ENCODE data around the gene BRINP1.

The BRINP1 gene

DNA sequence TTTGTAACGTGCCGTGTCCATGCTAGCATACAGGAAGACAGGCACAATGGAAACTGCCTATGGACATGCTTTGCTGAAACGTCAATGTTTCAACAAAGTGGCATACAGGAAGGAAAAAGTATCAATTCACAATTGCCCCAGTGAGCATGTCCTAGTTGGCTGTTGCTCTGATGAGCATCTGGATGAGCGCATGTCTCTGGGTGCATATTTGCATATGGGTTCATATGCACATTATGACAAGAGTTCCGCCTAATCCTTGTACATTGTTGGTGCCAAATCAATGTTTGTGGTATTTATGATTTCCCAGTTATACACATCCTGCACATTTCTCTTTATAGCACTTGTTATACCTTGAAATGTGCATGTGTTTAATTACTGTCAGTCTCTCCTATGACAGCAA is 58.5 kb downstream of the BRINP1 start:
- H3K14ac ChIP-seq (ENCODE audit: low read length): no peak overlapping the region
- no CpG with 5 or more reads among the region's 5 CpGs for WGBS (ENCODE audit: extremely low coverage, insufficient coverage, insufficient read length)
- H3K4me2 ChIP-seq (ENCODE audit: low read length): no peak overlapping the region
- H2AFZ ChIP-seq (ENCODE audit: insufficient read depth, low read length, poor library complexity): no peak overlapping the region
- no peak overlapping the region for H3K4ac ChIP-seq (ENCODE audit: low read depth, low read length)
- no peaks in the 10 kb centered on the region for H3K79me2 ChIP-seq (ENCODE audit: control insufficient read depth, insufficient read depth, low read length, poor library complexity)
- H2BK5ac ChIP-seq (ENCODE audit: low read depth, low read length, poor library complexity): no peak overlapping the region
- no peak overlapping the region for H4K8ac ChIP-seq (ENCODE audit: low read depth, low read length)
- no peak overlapping the region for H3K27ac ChIP-seq (ENCODE audit: low read depth, low read length)
- H3K9ac ChIP-seq (ENCODE audit: low read length): peak overlapping the region; percentile 27
- no peak for DNase-seq
- no peak overlapping the region for H2BK12ac ChIP-seq (ENCODE audit: low read length)
- no peaks in the 10 kb centered on the region for H3K79me1 ChIP-seq (ENCODE audit: low read length)
- H3K27me3 ChIP-seq (ENCODE audit: insufficient read depth, low read length): no peaks in the 10 kb centered on the region
- no peaks in the 10 kb centered on the region for H3K9me3 ChIP-seq (ENCODE audit: insufficient read depth, low read depth, low read length)
- H4K91ac ChIP-seq (ENCODE audit: low read depth, low read length): no peak overlapping the region
- H3K4me3 ChIP-seq (ENCODE audit: low read depth, low read length): no peak overlapping the region
- H3K18ac ChIP-seq (ENCODE audit: low read length): no peak overlapping the region
- H3K36me3 ChIP-seq (ENCODE audit: control insufficient read depth in 1 of 2, insufficient read depth in 2 of 2, low read length in 2 of 2): no peaks in the 10 kb centered on the region
- no peak overlapping the region for H3K23ac ChIP-seq (ENCODE audit: low read length)
- no peaks in the 10 kb centered on the region for H3K4me1 ChIP-seq (ENCODE audit: control insufficient read depth in 1 of 2, insufficient read depth in 2 of 2, low read length in 2 of 2)
- no peak overlapping the region for H4K12ac ChIP-seq (ENCODE audit: low read depth, low read length)
- no peak overlapping the region for H2AK5ac ChIP-seq (ENCODE audit: low read length)
- H2BK120ac ChIP-seq (ENCODE audit: insufficient read depth, low read length, poor library complexity): no peak overlapping the region

DNA sequence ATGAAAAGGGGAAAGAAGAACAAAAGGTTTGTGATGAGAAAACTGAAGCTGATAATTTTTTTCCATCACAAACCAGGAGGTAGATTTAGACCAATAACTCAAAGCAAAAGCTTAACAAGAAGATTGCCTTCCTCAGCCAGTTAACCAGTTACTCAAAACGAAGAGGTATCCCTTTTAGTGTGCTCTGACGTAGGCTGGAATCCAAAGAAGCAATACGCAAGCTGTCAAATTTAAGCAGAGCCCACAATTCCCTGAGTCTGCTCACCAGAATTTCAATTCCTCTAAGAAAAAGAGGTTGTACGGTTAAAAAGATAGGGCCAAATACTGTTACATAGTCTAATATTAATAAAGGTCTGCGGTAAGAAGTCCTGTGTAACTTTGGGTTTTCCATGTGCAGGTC is 61.8 kb downstream of the BRINP1 start:
- no peak overlapping the region for H2AK5ac ChIP-seq (ENCODE audit: low read length)
- H3K4ac ChIP-seq (ENCODE audit: low read depth, low read length): no peak overlapping the region
- no peaks in the 10 kb centered on the region for H3K27me3 ChIP-seq (ENCODE audit: insufficient read depth, low read length)
- no peak overlapping the region for H3K4me3 ChIP-seq (ENCODE audit: low read depth, low read length)
- no peak for DNase-seq
- no peak overlapping the region for H3K18ac ChIP-seq (ENCODE audit: low read length)
- WGBS (ENCODE audit: extremely low coverage, insufficient coverage, insufficient read length): no CpG with 5 or more reads among the region's 5 CpGs
- no peak overlapping the region for H3K14ac ChIP-seq (ENCODE audit: low read length)
- H3K23ac ChIP-seq (ENCODE audit: low read length): no peak overlapping the region
- no peak overlapping the region for H3K9ac ChIP-seq (ENCODE audit: low read length)
- no peak overlapping the region for H4K12ac ChIP-seq (ENCODE audit: low read depth, low read length)
- H3K79me2 ChIP-seq (ENCODE audit: control insufficient read depth, insufficient read depth, low read length, poor library complexity): no peaks in the 10 kb centered on the region
- no peak overlapping the region for H2AFZ ChIP-seq (ENCODE audit: insufficient read depth, low read length, poor library complexity)
- H3K36me3 ChIP-seq (ENCODE audit: control insufficient read depth in 1 of 2, insufficient read depth in 2 of 2, low read length in 2 of 2): no peaks in the 10 kb centered on the region
- H3K79me1 ChIP-seq (ENCODE audit: low read length): no peaks in the 10 kb centered on the region
- H2BK5ac ChIP-seq (ENCODE audit: low read depth, low read length, poor library complexity): no peak overlapping the region
- H2BK120ac ChIP-seq (ENCODE audit: insufficient read depth, low read length, poor library complexity): no peak overlapping the region
- H2BK12ac ChIP-seq (ENCODE audit: low read length): no peak overlapping the region
- no peak overlapping the region for H3K27ac ChIP-seq (ENCODE audit: low read depth, low read length)
- no peak overlapping the region for H3K4me2 ChIP-seq (ENCODE audit: low read length)
- no peaks in the 10 kb centered on the region for H3K4me1 ChIP-seq (ENCODE audit: control insufficient read depth in 1 of 2, insufficient read depth in 2 of 2, low read length in 2 of 2)
- no peak overlapping the region for H4K8ac ChIP-seq (ENCODE audit: low read depth, low read length)
- H3K9me3 ChIP-seq (ENCODE audit: insufficient read depth, low read depth, low read length): no peaks in the 10 kb centered on the region
- no peak overlapping the region for H4K91ac ChIP-seq (ENCODE audit: low read depth, low read length)

DNA sequence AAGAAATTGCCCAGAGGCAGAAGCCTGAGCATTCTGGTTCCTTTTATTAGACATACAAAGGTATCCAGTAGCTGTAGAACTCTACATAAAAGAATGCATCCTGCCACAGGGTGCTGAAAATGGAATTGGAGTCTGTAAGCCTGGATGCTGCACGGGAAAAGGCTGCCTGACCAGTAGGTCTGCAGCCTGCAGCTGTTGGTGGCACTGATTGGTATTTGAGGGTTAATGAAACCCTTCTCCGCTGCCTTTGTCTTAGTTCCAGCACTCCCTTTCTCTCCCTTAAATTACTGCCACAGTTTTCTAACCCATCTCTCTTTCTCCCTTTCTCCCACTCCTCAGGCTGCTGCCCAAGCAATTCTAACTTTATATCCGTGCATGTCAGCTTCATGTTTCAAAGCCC is 64.7 kb downstream of the BRINP1 start:
- no peak overlapping the region for H2BK12ac ChIP-seq (ENCODE audit: low read length)
- DNase-seq: no peak
- H3K4ac ChIP-seq (ENCODE audit: low read depth, low read length): no peak overlapping the region
- no peaks in the 10 kb centered on the region for H3K9me3 ChIP-seq (ENCODE audit: insufficient read depth, low read depth, low read length)
- no peak overlapping the region for H4K91ac ChIP-seq (ENCODE audit: low read depth, low read length)
- H3K36me3 ChIP-seq (ENCODE audit: control insufficient read depth in 1 of 2, insufficient read depth in 2 of 2, low read length in 2 of 2): no peaks in the 10 kb centered on the region
- H3K79me1 ChIP-seq (ENCODE audit: low read length): no peaks in the 10 kb centered on the region
- no peak overlapping the region for H3K14ac ChIP-seq (ENCODE audit: low read length)
- H3K4me2 ChIP-seq (ENCODE audit: low read length): no peak overlapping the region
- no peak overlapping the region for H2AFZ ChIP-seq (ENCODE audit: insufficient read depth, low read length, poor library complexity)
- H3K9ac ChIP-seq (ENCODE audit: low read length): no peak overlapping the region
- no peaks in the 10 kb centered on the region for H3K27me3 ChIP-seq (ENCODE audit: insufficient read depth, low read length)
- H3K27ac ChIP-seq (ENCODE audit: low read depth, low read length): no peak overlapping the region
- WGBS (ENCODE audit: extremely low coverage, insufficient coverage, insufficient read length): no CpG with 5 or more reads among the region's 3 CpGs
- no peak overlapping the region for H3K23ac ChIP-seq (ENCODE audit: low read length)
- no peak overlapping the region for H4K8ac ChIP-seq (ENCODE audit: low read depth, low read length)
- H2BK5ac ChIP-seq (ENCODE audit: low read depth, low read length, poor library complexity): no peak overlapping the region
- H3K18ac ChIP-seq (ENCODE audit: low read length): no peak overlapping the region
- H2AK5ac ChIP-seq (ENCODE audit: low read length): no peak overlapping the region
- no peak overlapping the region for H2BK120ac ChIP-seq (ENCODE audit: insufficient read depth, low read length, poor library complexity)
- H4K12ac ChIP-seq (ENCODE audit: low read depth, low read length): no peak overlapping the region
- H3K79me2 ChIP-seq (ENCODE audit: control insufficient read depth, insufficient read depth, low read length, poor library complexity): no peaks in the 10 kb centered on the region
- no peak overlapping the region for H3K4me3 ChIP-seq (ENCODE audit: low read depth, low read length)
- H3K4me1 ChIP-seq (ENCODE audit: control insufficient read depth in 1 of 2, insufficient read depth in 2 of 2, low read length in 2 of 2): no peaks in the 10 kb centered on the region

DNA sequence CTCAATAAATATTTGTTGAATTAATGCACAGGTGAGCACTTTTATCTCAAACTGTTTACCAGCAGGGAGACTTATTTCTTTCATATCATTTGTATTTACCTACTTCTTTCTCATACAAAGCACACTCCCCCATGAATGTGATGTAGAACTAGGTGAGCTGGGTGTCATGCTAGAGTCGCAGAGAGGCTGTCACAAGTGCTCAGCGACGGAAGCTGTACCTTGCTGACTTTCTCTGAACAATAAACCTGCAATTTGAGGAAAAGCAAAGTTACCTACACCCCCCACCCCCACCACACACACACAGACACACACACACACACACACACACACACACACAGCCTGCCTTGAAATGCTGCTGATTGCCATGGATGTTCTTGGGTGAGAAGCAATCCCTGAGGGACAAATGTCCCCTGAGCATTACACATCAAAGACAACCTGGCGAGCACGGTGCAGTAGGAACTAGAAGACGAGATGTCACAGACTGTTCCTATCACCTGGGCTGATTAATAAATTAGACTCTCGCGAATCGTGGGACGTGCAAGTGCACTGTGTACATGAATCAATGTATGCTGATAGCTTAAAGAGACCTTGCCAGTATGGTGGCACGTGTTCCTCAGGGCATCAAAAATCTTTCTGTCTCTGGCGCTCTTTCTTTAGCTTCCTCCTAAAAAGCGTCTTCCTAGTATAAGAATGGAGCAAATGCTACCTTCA is 66.1 kb downstream of the BRINP1 start:
- no peak for DNase-seq
- Histone ChIP-seq H3K4me1 (ENCODE audit: control insufficient read depth in 1 of 2, insufficient read depth in 2 of 2, low read length in 2 of 2) (no peaks in the 10 kb centered on the region), H3K9me3 (ENCODE audit: insufficient read depth, low read depth, low read length) (no peaks in the 10 kb centered on the region), H3K9ac (ENCODE audit: low read length) (no peak overlapping the region), H3K23ac (ENCODE audit: low read length) (no peak overlapping the region), H2AFZ (ENCODE audit: insufficient read depth, low read length, poor library complexity) (no peak overlapping the region), H2BK5ac (ENCODE audit: low read depth, low read length, poor library complexity) (no peak overlapping the region), H3K18ac (ENCODE audit: low read length) (no peak overlapping the region), H3K27me3 (ENCODE audit: insufficient read depth, low read length) (no peaks in the 10 kb centered on the region), H3K14ac (ENCODE audit: low read length) (no peak overlapping the region), H3K4ac (ENCODE audit: low read depth, low read length) (no peak overlapping the region), H2AK5ac (ENCODE audit: low read length) (no peak overlapping the region), H3K4me3 (ENCODE audit: low read depth, low read length) (no peak overlapping the region), H2BK120ac (ENCODE audit: insufficient read depth, low read length, poor library complexity) (no peak overlapping the region), H4K8ac (ENCODE audit: low read depth, low read length) (no peak overlapping the region), H3K79me2 (ENCODE audit: control insufficient read depth, insufficient read depth, low read length, poor library complexity) (no peaks in the 10 kb centered on the region), H4K91ac (ENCODE audit: low read depth, low read length) (no peak overlapping the region), H2BK12ac (ENCODE audit: low read length) (no peak overlapping the region), H4K12ac (ENCODE audit: low read depth, low read length) (no peak overlapping the region), H3K79me1 (ENCODE audit: low read length) (no peaks in the 10 kb centered on the region), H3K36me3 (ENCODE audit: control insufficient read depth in 1 of 2, insufficient read depth in 2 of 2, low read length in 2 of 2) (no peaks in the 10 kb centered on the region), H3K27ac (ENCODE audit: low read depth, low read length) (no peak overlapping the region), H3K4me2 (ENCODE audit: low read length) (no peak overlapping the region)
- WGBS (ENCODE audit: extremely low coverage, insufficient coverage, insufficient read length): no CpG with 5 or more reads among the region's 13 CpGs
